WTC11 (cell line): ENCODE measurements around the gene NUDCD3. TPM values are rescaled to one million over a fixed set of nuclear protein-coding genes. Genes with fewer than 3 reads are reported as not detected.

Experiments
- ATAC-seq: fragments of 200-7000 bp; cut with Tn5 transposase; 2 replicates; pipeline ENCODE4 v1.10.0; 2021; ENCODE audit warnings: mild to moderate bottlenecking, moderate library complexity
- CTCF ChIA-PET: fragments of 300-600 bp; sonication (Branson Sonifier 250); formaldehyde crosslinking; loops from one replicate; lab custom pipeline; 2021; ENCODE audit warnings: antibody characterized with exemption; lab: Charles Lee
- POLR2A ChIA-PET: fragments of 350-600 bp; sonication (Branson Sonifier 250); formaldehyde crosslinking; loops from one replicate; lab custom pipeline; 2021; ENCODE audit warnings: antibody characterized with exemption; lab: Charles Lee
- DNase-seq: peaks from one replicate; pipeline ENCODE4 v3.0.0; 2021; ENCODE audit warnings: low spot score
- H3K27ac Mint-ChIP-seq: 2 replicates; pipeline ENCODE4 v1.8.0; 2021; ENCODE audit warnings: mixed read lengths
- H3K27me3 Mint-ChIP-seq: 2 replicates; pipeline ENCODE4 v1.8.0; 2021; ENCODE audit warnings: low read depth, mild to moderate bottlenecking, moderate library complexity, mixed read lengths
- H3K36me3 Mint-ChIP-seq: 2 replicates; pipeline ENCODE4 v1.8.0; 2021; ENCODE audit warnings: mixed read lengths
- H3K4me1 Mint-ChIP-seq: 2 replicates; pipeline ENCODE4 v1.8.0; 2022; ENCODE audit warnings: mixed read lengths
- H3K4me3 Mint-ChIP-seq: 2 replicates; pipeline ENCODE4 v1.8.0; 2021; ENCODE audit warnings: mild to moderate bottlenecking, moderate library complexity, mixed read lengths
- H3K9me3 Mint-ChIP-seq: 2 replicates; pipeline ENCODE4 v1.8.0; 2021; ENCODE audit warnings: mixed read lengths
- ARID4B ChIP-seq: sonication (generic); formaldehyde crosslinking; IDR thresholded peaks from 2 replicates; pipeline ENCODE4 v1.8.0; 2023; ENCODE audit warnings: missing genetic modification reagents, mild to moderate bottlenecking, borderline replicate concordance
- ATF1 ChIP-seq: sonication (generic); formaldehyde crosslinking; IDR thresholded peaks from 2 replicates; pipeline ENCODE4 v1.8.1; 2023; ENCODE audit warnings: mild to moderate bottlenecking, moderate library complexity, missing genetic modification reagents
- CREB1 ChIP-seq: sonication (generic); formaldehyde crosslinking; IDR thresholded peaks from 2 replicates; pipeline ENCODE4 v1.8.0; 2023; ENCODE audit warnings: mild to moderate bottlenecking, missing genetic modification reagents
- CREM ChIP-seq: sonication (generic); formaldehyde crosslinking; IDR thresholded peaks from 2 replicates; pipeline ENCODE4 v1.8.1; 2022; ENCODE audit warnings: mild to moderate bottlenecking, missing genetic modification reagents, moderate library complexity
- E2F4 ChIP-seq: sonication (generic); formaldehyde crosslinking; IDR thresholded peaks from 2 replicates; pipeline ENCODE4 v1.8.1; 2022; ENCODE audit warnings: low read depth, mild to moderate bottlenecking, moderate library complexity, missing genetic modification reagents, borderline replicate concordance
- GTF2I ChIP-seq: fragments of 250-450 bp; sonication (Bioruptor Pico); conservative IDR thresholded peaks from 2 replicates; pipeline ENCODE4 v1.4.0; 2021; ENCODE audit warnings: mild to moderate bottlenecking
- IRF2 ChIP-seq: sonication (generic); formaldehyde crosslinking; IDR thresholded peaks from 2 replicates; pipeline ENCODE4 v1.8.0; 2022; ENCODE audit warnings: low read depth, missing genetic modification reagents, borderline replicate concordance
- OVOL2 ChIP-seq: fragments of 250-450 bp; sonication (Bioruptor Pico); IDR thresholded peaks from 2 replicates; pipeline ENCODE4 v1.9.0; 2021; ENCODE audit warnings: mild to moderate bottlenecking, borderline replicate concordance
- PREB ChIP-seq: sonication (generic); formaldehyde crosslinking; IDR thresholded peaks from 2 replicates; pipeline ENCODE4 v1.8.1; 2022; ENCODE audit warnings: mild to moderate bottlenecking, missing genetic modification reagents, moderate library complexity, borderline replicate concordance
- RELA ChIP-seq: sonication (generic); formaldehyde crosslinking; IDR thresholded peaks from 2 replicates; pipeline ENCODE4 v1.8.1; 2022; ENCODE audit warnings: missing genetic modification reagents, mild to moderate bottlenecking, borderline replicate concordance
- SOX15 ChIP-seq: fragments of 250-450 bp; sonication (Bioruptor Pico); IDR thresholded peaks from 2 replicates; pipeline ENCODE4 v1.9.0; 2021; ENCODE audit warnings: mild to moderate bottlenecking
- TEAD4 ChIP-seq: sonication (generic); formaldehyde crosslinking; IDR thresholded peaks from 2 replicates; pipeline ENCODE4 v1.8.0; 2022; ENCODE audit warnings: mild to moderate bottlenecking, missing genetic modification reagents
- USF2 ChIP-seq: sonication (generic); formaldehyde crosslinking; IDR thresholded peaks from 2 replicates; pipeline ENCODE4 v1.8.1; 2023; ENCODE audit warnings: mild to moderate bottlenecking, missing genetic modification reagents, moderate library complexity
- ZNF232 ChIP-seq: sonication (generic); formaldehyde crosslinking; IDR thresholded peaks from 2 replicates; pipeline ENCODE4 v1.8.0; 2022; ENCODE audit warnings: mild to moderate bottlenecking, missing genetic modification reagents
- ZNF416 ChIP-seq: fragments of 250-450 bp; sonication (Bioruptor Pico); IDR thresholded peaks from 2 replicates; pipeline ENCODE4 v1.9.0; 2021; ENCODE audit warnings: mild to moderate bottlenecking, inconsistent platforms
- total RNA-seq: library from RNA; stranded (reverse); gene quantifications from 3 replicates; pipeline ENCODE4 v1.2.3, GENCODE V29; 2021
- TF ChIP-seq, protein P1 (sequence below): fragments of 250-450 bp; sonication (Bioruptor Pico); IDR thresholded peaks from 2 replicates; pipeline ENCODE4 v1.9.0; 2021; ENCODE audit warnings: moderate library complexity, mild to moderate bottlenecking, inconsistent platforms, borderline replicate concordance

NUDCD3 gene
- total RNA-seq, 1 experiment from 2014 or later = 71.8 TPM

DNA sequence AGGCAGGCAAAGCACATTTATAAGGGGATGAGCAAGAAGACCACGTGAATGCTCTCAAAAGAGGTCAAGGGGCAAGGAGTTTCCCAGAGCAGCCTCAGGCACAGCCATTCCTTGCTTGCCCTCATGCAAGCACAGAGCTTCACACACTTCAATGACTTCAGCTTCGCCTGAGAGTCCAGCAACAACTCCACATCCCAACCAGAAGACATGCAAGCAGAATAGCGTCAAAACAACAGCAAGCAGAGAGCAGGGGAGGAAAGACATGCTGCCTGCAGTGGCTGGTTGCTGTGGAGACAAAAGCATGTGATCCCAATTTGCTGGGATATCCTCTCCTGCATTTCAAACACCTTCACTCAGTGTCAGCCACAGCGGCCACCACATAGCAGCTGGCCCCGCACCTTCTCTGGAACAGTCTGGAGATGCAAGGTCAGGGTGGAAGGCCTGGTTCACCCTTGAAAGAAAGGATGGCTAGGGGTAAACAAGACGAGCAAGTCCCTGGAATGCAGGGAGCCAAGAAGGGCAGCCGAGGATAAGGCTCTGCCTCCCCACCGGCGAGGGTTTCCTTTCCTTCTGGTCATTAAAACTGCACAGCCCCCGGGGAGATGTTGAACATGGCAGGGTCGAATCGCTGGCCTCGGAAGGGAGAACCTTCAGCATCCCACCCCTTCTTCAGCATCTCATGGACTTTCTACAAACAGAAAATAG lies 104.9 kb downstream of the NUDCD3 start (continued):
- TF ChIP-seq CREB1 (CRISPR knock-in tag) (no peak), ARID4B (CRISPR knock-in tag) (no peak), IRF2 (CRISPR knock-in tag) (no peak), ZNF232 (CRISPR knock-in tag) (no peak), SOX15 (CRISPR knock-in tag) (no peak), ZNF416 (no peak)

DNA sequence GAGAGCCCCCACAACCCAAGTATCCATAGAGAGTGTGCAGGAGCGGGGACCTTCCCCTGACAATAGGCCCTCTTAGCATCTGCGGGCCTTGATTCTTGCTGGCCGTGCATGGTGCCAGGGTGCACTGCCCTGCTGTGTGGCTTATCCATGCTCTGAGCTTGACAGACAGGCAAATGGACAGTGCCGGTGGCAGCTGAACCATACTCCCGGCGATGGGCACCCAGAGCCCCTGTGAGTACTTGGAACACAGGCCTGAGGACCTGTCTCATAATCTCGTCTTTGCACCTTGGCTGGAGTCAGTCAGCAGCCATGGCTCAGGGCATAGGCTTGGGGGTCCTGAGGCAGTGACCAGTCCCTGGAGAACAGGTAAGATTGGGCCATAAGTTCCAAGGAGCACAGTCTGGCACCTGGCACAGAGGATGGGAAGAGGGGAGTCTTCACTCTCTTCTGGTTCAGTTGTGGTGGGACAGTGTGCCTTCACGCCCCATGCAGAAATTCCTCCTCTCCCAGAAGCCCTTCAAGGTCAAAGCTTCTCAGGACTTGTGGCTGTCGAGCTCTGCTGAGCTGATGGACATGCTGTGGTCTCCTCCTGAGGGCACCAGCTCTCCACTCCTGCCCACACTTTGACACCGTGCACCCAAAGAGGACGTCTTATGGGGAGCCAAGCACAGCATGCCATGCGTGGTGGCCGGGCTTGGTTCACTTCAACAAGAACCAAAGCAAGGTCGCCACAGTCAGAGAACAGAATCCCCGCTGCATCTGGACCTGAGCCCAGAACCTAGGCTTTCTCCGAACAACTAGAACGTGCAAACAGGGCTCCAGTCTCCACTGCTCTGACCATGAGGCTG lies 105.6 kb downstream of the NUDCD3 start:
- Mint-ChIP-seq H3K9me3 (no peaks in the 10 kb centered on the region), H3K36me3 (peaks cover 8% of the 10 kb centered on the region; the same call in 1 of the 2 replicates), H3K27ac (no peak overlapping the region), H3K4me1 (no peaks in the 10 kb centered on the region), H3K27me3 (peaks cover 2% of the 10 kb centered on the region; the same call in 1 of the 2 replicates), H3K4me3 (no peak overlapping the region)
- no peak for TF ChIP-seq USF2 (CRISPR knock-in tag)
- no peak for TF ChIP-seq OVOL2 (CRISPR knock-in tag)
- TF ChIP-seq PREB (CRISPR knock-in tag) = no peak
- no peak for TF ChIP-seq GTF2I (CRISPR knock-in tag)
- TF ChIP-seq, protein P1, sequence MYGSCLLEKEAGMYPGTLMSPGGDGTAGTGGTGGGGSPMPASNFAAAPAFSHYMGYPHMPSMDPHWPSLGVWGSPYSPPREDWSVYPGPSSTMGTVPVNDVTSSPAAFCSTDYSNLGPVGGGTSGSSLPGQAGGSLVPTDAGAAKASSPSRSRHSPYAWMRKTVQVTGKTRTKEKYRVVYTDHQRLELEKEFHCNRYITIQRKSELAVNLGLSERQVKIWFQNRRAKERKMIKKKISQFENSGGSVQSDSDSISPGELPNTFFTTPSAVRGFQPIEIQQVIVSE = no peak
- no peak for TF ChIP-seq TEAD4
- no peak for TF ChIP-seq RELA (CRISPR knock-in tag)
- ATAC-seq (no peak), DNase-seq (no peak)
- ChIA-PET POLR2A (interaction anchor here (0.6 kb wide), 1 partner anchor 68 kb away, joined by 3 read pairs; no protein-coding TSS in a partner anchor), CTCF (no interaction called here)

GRCh38 chr7:44383566-44383965 lies 106.9 kb downstream of the NUDCD3 start:
- ChIA-PET POLR2A (no interaction called here), CTCF (no interaction called here)
- H3K4me3 Mint-ChIP-seq = no peak overlapping the region
- H3K4me1 Mint-ChIP-seq = no peaks in the 10 kb centered on the region
- H3K27ac Mint-ChIP-seq = no peak overlapping the region
- peaks cover 2% of the 10 kb centered on the region; the same call in 1 of the 2 replicates for H3K27me3 Mint-ChIP-seq
- ATAC-seq (no peak), DNase-seq (no peak)
- TF ChIP-seq E2F4 (CRISPR knock-in tag) (no peak), CREM (CRISPR knock-in tag) (no peak), ATF1 (no peak)
- peaks cover 8% of the 10 kb centered on the region; the same call in 1 of the 2 replicates for H3K36me3 Mint-ChIP-seq
- H3K9me3 Mint-ChIP-seq = no peaks in the 10 kb centered on the region
